Esophagus muscularis mucosa (tissue), 4 donors: ENCODE measurements around the gene RMI2. TPM values are rescaled to one million over a fixed set of nuclear protein-coding genes. Genes with fewer than 3 reads are reported as not detected.

Experiments used
- DNase-seq: peaks from one replicate; pipeline ENCODE4 v3.0.0-alpha.2; 2017; ENCODE audit errors: extremely low spot score
- H3K27ac ChIP-seq, 4 donors: fragments of 200-600 bp; sonication (generic); replicated peaks in 1 of 4; 1 replicate in 3 of 4; 2 replicates in 1 of 4; pipeline ENCODE4 v1.5.1; 2016 to 2019; ENCODE audit warnings: mild to moderate bottlenecking in 1 of 4
- H3K27me3 ChIP-seq, 4 donors: fragments of 200-600 bp; sonication (generic); one replicate each; pipeline versions ENCODE4 v1.5.1 to v1.6.0; 2016 to 2019
- H3K36me3 ChIP-seq, 4 donors: fragments of 200-600 bp; sonication (generic); one replicate each; pipeline ENCODE4 v1.5.1; 2016 to 2019
- H3K4me1 ChIP-seq, 4 donors: fragments of 200-600 bp; sonication (generic); one replicate each; pipeline ENCODE4 v1.5.1; 2016 to 2019
- H3K4me3 ChIP-seq, 4 donors: fragments of 200-600 bp; sonication (generic); 1 replicate in 2 of 4; 2 replicates in 2 of 4; pipeline ENCODE4 v1.5.1; 2016 to 2019; ENCODE audit warnings: mild to moderate bottlenecking in 4 of 4, moderate library complexity in 1 of 4
- H3K9me3 ChIP-seq, 4 donors: fragments of 200-600 bp; sonication (generic); 1 replicate in 3 of 4; 2 replicates in 1 of 4; pipeline ENCODE4 v1.5.1; 2016 to 2019
- CTCF ChIP-seq, 3 experiments: fragments of 200-600 bp in 2 of 3; fragments of 450-650 bp in 1 of 3; sonication (generic) in 2 of 3; IDR thresholded peaks; one replicate each; pipeline ENCODE4 v1.5.1; 2017 to 2019; ENCODE audit warnings: antibody characterized with exemption in 3 of 3, mild to moderate bottlenecking in 2 of 3, moderate library complexity in 1 of 3
- EP300 ChIP-seq: sonication (generic); formaldehyde crosslinking; IDR thresholded peaks from one replicate; pipeline ENCODE4 v1.6.1; 2017; ENCODE audit warnings: antibody characterized with exemption
- POLR2A ChIP-seq: fragments of 450-650 bp; IDR thresholded peaks from one replicate; pipeline ENCODE4 v1.6.1; 2017; ENCODE audit warnings: antibody characterized with exemption, moderate library complexity, mild to moderate bottlenecking, low read depth
- POLR2AphosphoS5 ChIP-seq, 2 donors: sonication (generic); formaldehyde crosslinking; IDR thresholded peaks; one replicate each; pipeline ENCODE4 v1.6.1; 2017; ENCODE audit warnings: antibody characterized with exemption in 2 of 2
- WGBS: methylation state at CpG from one replicate; pipeline ENCODE4 v1.1.5; 2018; 5-methylcytosine and 5-hydroxymethylcytosine counted together
- intact Hi-C: fragments of 100-400 bp; cut with DNase I; formaldehyde crosslinking; loops from one replicate; pipeline ENCODE4 v1.15.1; 2023
- total RNA-seq, 4 donors: library from RNA; depleted of rRNA; stranded (reverse); fragments of >200 nt; gene quantifications; one replicate each; pipeline versions ENCODE4 v1.1.0 to v1.2.1, GENCODE V29; 2016

Gene RMI2
- total RNA-seq, 4 donors from 2014 or later, result 0.29 to 1.7 (median 0.33) TPM; not detected in 1

GRCh38 chr16:11306997-11307638 lies 38.1 kb upstream of the RMI2 start:
- WGBS, result 82% methylated on average over 7 of the region's 7 CpGs
- TF ChIP-seq POLR2AphosphoS5 (IDR thresholded peaks at IDR 0.05) (no peak), EP300 (no peak), CTCF (IDR thresholded peaks at IDR 0.05) (no peak), POLR2A (no peak)

DNA sequence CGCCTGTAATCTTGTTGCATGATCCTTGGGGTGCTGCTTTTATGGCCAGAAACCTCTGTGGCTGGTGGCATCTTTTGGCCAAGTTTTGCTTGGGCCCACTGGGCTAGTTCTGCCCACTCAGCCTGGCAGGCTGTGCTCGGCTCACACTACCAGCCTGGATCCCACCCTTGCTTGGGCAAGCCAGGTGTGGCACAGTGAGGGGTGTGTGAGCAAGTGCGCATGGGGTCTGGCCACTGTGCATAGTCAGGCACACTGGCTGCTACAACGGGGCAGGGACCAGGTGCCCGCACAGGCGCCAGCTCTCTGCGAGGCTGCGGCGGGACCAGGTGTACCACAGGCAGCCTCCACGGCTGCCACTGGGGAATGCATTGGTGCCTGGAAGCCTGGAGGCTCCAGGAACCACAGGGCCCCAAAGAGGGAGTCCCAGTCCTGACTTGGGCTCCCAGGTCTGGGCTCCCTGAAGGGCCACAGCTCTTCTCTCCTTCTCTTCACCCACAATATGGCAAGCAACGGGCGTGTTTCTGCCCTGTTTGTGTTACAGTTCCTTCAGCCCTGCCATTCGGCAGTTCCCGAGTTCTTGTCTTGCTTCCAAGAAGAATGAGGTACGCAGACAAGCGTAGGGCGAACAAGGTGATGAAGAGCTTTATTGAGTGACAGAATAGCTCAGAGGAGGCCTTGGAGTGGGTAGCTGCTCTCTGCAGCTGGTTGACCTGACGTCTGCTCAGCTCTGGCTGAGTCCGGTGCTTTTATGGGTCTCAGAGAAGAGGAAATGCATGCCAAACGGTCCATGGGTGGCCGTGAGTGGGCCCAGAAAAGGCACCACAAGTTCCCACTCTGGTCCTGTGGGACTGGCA lies 37.4 kb upstream of the RMI2 start:
- intact Hi-C loops, result no loop called here
- Histone ChIP-seq H3K27ac (no peak overlapping the region), H3K9me3 (no peaks in the 10 kb centered on the region), H3K4me1 (peaks cover 0 to 9% (median 3%) of the 10 kb centered on the region in 4 donors), H3K4me3 (no peak overlapping the region), H3K36me3 (no peaks in the 10 kb centered on the region), H3K27me3 (no peaks in the 10 kb centered on the region)
- DNase-seq, result no peak
- TF ChIP-seq POLR2A (no peak), POLR2AphosphoS5 (IDR thresholded peaks at IDR 0.05) (no peak), EP300 (no peak)
- WGBS, result 95% methylated on average over 12 of the region's 21 CpGs

More at GRCh38 chr16:11306997-11307638, 38.1 kb upstream of the RMI2 start:
- Histone ChIP-seq H3K27me3 (no peaks in the 10 kb centered on the region), H3K4me3 (no peak overlapping the region), H3K4me1 (peaks cover 0 to 2% (median 0%) of the 10 kb centered on the region in 4 donors), H3K9me3 (no peaks in the 10 kb centered on the region), H3K36me3 (no peaks in the 10 kb centered on the region), H3K27ac (no peak overlapping the region)
- DNase-seq, result no peak
- intact Hi-C loops, result no loop called here

- TF ChIP-seq POLR2AphosphoS5 (IDR thresholded peaks at IDR 0.05) (no peak), POLR2A (no peak), EP300 (no peak), CTCF (IDR thresholded peaks at IDR 0.05) (no peak)
- Histone ChIP-seq H3K4me1 (peaks cover 0 to 9% (median 3%) of the 10 kb centered on the region in 4 donors), H3K9me3 (no peaks in the 10 kb centered on the region), H3K36me3 (no peaks in the 10 kb centered on the region), H3K27me3 (no peaks in the 10 kb centered on the region), H3K27ac (no peak overlapping the region), H3K4me3 (no peak overlapping the region)
- intact Hi-C loops, result no loop called here
- WGBS, result 66% methylated on average over 6 of the region's 15 CpGs
- no peak for DNase-seq
These were observed 36.6 kb upstream of the RMI2 start for GRCh38 chr16:11308493-11309283.

DNA sequence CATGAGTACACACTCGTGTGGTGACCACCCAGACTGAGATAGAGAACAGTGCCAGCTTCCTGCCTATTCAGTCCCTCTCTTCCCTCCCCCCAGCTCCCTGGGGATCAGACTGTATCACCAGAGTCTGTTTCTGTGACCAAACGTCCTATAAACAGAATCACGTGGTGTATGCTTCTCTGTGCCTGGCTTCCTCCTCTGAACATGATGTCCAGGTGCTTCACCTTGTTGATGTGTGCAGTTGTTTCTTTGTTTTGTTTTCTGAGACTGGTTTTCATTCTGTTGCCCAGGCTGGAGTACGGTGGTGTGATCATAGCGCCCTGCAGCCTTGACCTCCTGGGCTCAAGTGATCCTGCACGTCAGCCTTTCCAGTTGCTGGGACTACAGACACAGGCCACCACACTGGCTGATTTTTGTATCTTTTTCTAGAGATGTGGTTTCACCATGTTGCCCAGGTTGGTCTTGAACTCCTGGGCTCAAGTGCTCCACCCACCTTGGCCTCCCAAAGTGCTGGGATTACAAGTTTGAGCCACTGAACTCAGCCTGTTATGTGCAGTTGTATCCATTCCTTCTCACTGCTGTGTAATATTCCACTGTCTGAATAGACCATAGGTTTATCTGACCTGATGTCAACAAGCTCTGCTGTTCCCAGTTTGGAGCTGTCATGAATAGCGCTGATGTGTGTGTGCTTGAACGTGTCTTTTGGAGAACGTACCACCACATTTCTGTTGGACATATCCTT lies 35.2 kb upstream of the RMI2 start:
- 72% methylated on average over 9 of the region's 9 CpGs for WGBS
- DNase-seq, result no peak
- Histone ChIP-seq H3K4me3 (no peak overlapping the region), H3K27me3 (no peaks in the 10 kb centered on the region), H3K4me1 (peaks cover 0 to 9% (median 3%) of the 10 kb centered on the region in 4 donors), H3K36me3 (no peaks in the 10 kb centered on the region), H3K9me3 (no peaks in the 10 kb centered on the region), H3K27ac (no peak overlapping the region)
- intact Hi-C loops, result no loop called here
- TF ChIP-seq CTCF (IDR thresholded peaks at IDR 0.05), result no peak
- no peak for TF ChIP-seq POLR2AphosphoS5 (IDR thresholded peaks at IDR 0.05)
